CD4-positive, alpha-beta T cell treated with Interferon alpha-2 for 1 hour (primary cell): ENCODE results near the gene SIGMAR1.

ENCODE experiments used
- DNase-seq, 2 donors: peaks; one replicate each; pipeline ENCODE4 v3.0.0-alpha.2; 2020 to 2022

SIGMAR1 gene

GRCh38 chr9:34600908-34601307 lies 36.7 kb downstream of the SIGMAR1 start:
- no peak for DNase-seq

GRCh38 chr9:34599546-34599945 lies 38.0 kb downstream of the SIGMAR1 start:
- no peak for DNase-seq

GRCh38 chr9:34594177-34594576 lies 43.4 kb downstream of the SIGMAR1 start:
- DNase-seq, result no peak

GRCh38 chr9:34592895-34593601 lies 44.5 kb downstream of the SIGMAR1 start:
- no peak for DNase-seq

- DNase-seq, result no peak
These were observed 45.4 kb downstream of the SIGMAR1 start for GRCh38 chr9:34591917-34592866.

- peak; percentile 68 to 75 for DNase-seq
These were observed 46.2 kb downstream of the SIGMAR1 start for GRCh38 chr9:34591248-34591916.

GRCh38 chr9:34590381-34591247 lies 47.0 kb downstream of the SIGMAR1 start:
- DNase-seq, result no peak

GRCh38 chr9:34589636-34590380 lies 47.8 kb downstream of the SIGMAR1 start, which contains the start of gene CNTFR:
Gene CNTFR (minus strand): TSS chr9:34589724. CDS start chr9:34568981, 20,743 bp downstream.
- no peak for DNase-seq

GRCh38 chr9:34588671-34589635 lies 48.6 kb downstream of the SIGMAR1 start:
- DNase-seq, result no peak

- DNase-seq, result no peak
These were observed 50.3 kb downstream of the SIGMAR1 start for GRCh38 chr9:34587271-34587670.

- no peak for DNase-seq
These were observed 51.5 kb downstream of the SIGMAR1 start for GRCh38 chr9:34585946-34586669.

GRCh38 chr9:34584970-34585369 lies 52.6 kb downstream of the SIGMAR1 start:
- DNase-seq, result no peak
